Daoy (cell line): ENCODE data around the gene KRT13. TPM values are rescaled to one million over a fixed set of nuclear protein-coding genes. Genes with fewer than 3 reads are reported as not detected.
A peak's percentile ranks its signal among the peaks of the same experiment; 100 is the strongest.

Experiments
- DNase-seq: peaks from one replicate; pipeline ENCODE4 v3.0.0-alpha.2; 2015; ENCODE audit warnings: low read depth
- total RNA-seq: library from RNA; depleted of rRNA; stranded (reverse); fragments of >200 nt; shearing (Covaris generic); gene quantifications from 2 replicates; pipeline ENCODE4 v1.2.3, GENCODE V29; 2014

The KRT13 gene
- total RNA-seq, 1 experiment from 2014 or later = not detected

GRCh38 chr17:41496803-41497484 lies 8.5 kb downstream of the KRT13 start:
- DNase-seq = peak; percentile 95

- peak; percentile 37 for DNase-seq
Observed at GRCh38 chr17:41494524-41494923, 10.9 kb downstream of the KRT13 start.

GRCh38 chr17:41492771-41493170 lies 12.6 kb downstream of the KRT13 start:
- peak; percentile 74 for DNase-seq

- no peak for DNase-seq
Observed at GRCh38 chr17:41492351-41492750, 13.1 kb downstream of the KRT13 start.

- DNase-seq = no peak
Observed at GRCh38 chr17:41491476-41491875, 13.9 kb downstream of the KRT13 start.

- DNase-seq = no peak
Observed at GRCh38 chr17:41490000-41490990, 15.1 kb downstream of the KRT13 start.

GRCh38 chr17:41489531-41489930 lies 15.9 kb downstream of the KRT13 start, which contains the start of gene KRT36:
Gene KRT36, minus strand, starts transcription at chr17:41489910. Its CDS starts 46 bp downstream, at chr17:41489864.
- DNase-seq = no peak

- DNase-seq = peak; percentile 40
Observed at GRCh38 chr17:41486809-41487530, 18.4 kb downstream of the KRT13 start.

- DNase-seq = no peak
Observed at GRCh38 chr17:41486316-41486715, 19.1 kb downstream of the KRT13 start.

GRCh38 chr17:41484920-41485904 lies 20.2 kb downstream of the KRT13 start:
- no peak for DNase-seq

- DNase-seq = no peak
Observed at GRCh38 chr17:41483991-41484826, 21.2 kb downstream of the KRT13 start.

- no peak for DNase-seq
Observed at GRCh38 chr17:41483531-41483930, 21.9 kb downstream of the KRT13 start.

- no peak for DNase-seq
Observed at GRCh38 chr17:41481036-41481435, 24.4 kb downstream of the KRT13 start, which contains the start of gene KRT35. Gene KRT35, minus strand, starts transcription at chr17:41481151. Its CDS starts 54 bp downstream, at chr17:41481097.

GRCh38 chr17:41480581-41480980 lies 24.8 kb downstream of the KRT13 start:
- no peak for DNase-seq

GRCh38 chr17:41480136-41480535 lies 25.3 kb downstream of the KRT13 start:
- DNase-seq = no peak

GRCh38 chr17:41478237-41478636 lies 27.2 kb downstream of the KRT13 start:
- DNase-seq = no peak

GRCh38 chr17:41476866-41477815 lies 28.3 kb downstream of the KRT13 start:
- DNase-seq = no peak

- DNase-seq = no peak
Observed at GRCh38 chr17:41475421-41475820, 30.0 kb downstream of the KRT13 start.

GRCh38 chr17:41474863-41475262 lies 30.5 kb downstream of the KRT13 start:
- no peak for DNase-seq
